SIG-M5 treated with dmso at 0.1 percent for 504 hours (cell line): Measurements from ENCODE around the gene SOBP.

Experiments
- DNase-seq: peaks from one replicate; lab custom pipeline; 2025; ENCODE audit not compliant: unreplicated experiment; lab: John Stamatoyannopoulos, UW

SOBP gene

DNA sequence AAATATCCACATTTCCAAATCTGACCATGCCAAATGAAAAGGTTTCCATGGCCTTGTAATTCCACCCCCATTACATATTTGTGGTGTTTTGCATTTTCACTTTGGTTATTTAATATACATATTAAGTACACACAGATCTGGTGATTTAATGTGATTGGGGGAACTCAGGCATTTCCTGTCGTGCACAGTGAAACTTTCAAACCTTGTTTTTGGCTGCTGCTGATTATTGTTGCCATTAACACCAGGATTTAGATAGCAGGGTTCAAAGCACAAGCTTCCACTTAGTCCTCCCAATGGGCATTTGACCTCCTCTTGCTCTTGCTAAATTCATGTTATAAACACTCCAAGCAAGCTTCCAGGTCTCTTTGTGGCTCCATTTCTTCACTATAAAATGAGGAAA is 166.5 kb downstream of the SOBP start:
- peak; percentile 25 for DNase-seq

GRCh38 chr6:107656883-107657282 is 167.0 kb downstream of the SOBP start:
- DNase-seq = no peak

DNA sequence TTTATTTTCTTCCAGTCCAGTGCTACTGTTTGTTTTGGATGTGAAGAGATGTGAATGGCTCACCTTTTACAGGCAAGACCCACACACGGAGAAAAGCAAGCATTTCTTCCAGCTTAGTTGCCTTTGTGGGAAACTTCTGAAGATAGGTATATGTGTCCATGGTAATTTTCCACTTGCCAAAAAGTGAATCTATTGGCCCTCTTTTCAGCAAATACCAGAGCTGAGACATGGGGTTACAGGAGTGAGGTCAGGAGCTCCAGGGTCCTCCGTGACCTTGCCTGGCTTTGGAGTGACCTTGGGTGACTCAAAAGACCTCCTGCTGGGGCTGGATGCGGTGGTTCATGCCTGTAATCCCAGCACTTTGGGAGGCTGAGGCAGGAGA is 167.4 kb downstream of the SOBP start:
- DNase-seq = no peak

DNA sequence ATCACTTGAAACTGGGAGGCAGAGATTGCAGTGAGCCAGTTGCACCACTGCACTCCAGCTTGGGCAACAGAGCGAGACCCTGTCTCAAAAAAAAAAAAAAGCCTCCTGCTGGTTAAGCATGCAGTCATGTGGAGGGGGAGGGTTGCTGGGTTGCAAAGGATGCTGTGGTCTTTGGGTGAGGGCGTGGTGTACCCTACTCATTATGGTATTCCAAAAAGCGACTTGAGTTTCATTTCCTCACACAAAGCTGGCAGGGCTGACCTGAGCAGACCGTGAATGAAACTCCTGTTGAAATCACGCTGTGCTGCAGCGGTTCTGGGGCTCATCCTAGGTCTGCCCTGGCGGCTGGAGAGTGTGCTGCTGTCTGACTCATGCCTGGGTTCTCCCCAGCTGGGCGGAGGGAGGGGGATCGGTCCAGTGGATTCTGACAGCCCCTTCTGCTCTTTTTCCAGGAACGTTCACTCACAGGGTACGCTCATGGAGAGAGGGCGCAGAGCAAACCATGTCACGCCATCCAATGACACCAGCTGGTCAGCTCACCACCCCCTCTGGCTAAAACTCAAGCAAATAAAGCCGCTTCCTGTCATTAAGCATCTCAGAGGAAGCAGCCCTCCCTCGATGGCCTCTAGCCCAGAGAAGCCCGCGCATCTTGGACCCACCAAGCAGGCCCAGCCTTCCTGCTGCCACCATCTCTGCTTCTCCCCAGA is 168.0 kb downstream of the SOBP start:
- DNase-seq = peak; percentile 96

DNA sequence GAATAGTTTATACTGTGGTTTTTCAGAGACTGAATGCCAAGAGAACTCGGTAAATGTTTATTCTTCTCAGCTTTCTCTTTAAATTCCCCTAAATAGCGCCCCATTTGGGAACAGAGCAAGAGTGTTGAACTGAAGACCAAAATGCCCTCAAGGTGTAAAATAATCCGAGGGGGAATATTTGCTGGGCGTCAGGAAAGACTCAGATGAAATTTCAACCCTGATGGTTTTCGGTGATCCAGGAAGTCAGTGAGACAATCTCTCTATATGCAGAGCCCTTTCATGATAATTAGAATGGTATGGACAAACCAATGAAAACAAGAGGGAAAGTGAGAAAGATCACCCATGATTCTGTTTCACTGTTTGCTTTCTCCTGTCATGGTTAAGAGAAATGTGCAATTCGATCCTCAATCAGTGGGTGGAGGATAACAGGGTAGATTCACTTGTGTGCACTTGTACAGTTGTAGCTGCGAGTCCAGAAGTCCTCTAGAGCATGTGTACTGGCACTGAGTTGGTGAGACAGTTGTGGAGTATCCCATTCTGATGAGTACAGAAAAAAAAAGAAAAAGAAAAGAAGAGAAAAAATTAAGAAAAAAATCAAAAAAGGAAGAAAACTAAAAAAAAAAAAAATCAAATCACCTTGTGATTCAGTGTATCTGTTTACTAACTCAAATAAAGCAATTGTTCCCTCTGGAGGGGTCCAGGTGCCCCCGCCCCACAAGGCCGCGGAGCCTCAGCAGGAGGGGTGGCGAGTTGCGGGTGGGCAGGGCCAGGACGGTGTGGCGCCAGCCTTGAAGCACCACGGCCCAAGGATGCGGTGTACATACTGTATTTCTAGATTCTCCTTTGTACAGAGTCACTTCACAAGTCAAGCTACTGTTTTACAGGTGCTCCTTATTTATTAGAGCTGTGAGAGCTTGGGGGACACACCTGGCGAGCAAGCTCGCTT is 169.3 kb downstream of the SOBP start:
- no peak for DNase-seq

DNA sequence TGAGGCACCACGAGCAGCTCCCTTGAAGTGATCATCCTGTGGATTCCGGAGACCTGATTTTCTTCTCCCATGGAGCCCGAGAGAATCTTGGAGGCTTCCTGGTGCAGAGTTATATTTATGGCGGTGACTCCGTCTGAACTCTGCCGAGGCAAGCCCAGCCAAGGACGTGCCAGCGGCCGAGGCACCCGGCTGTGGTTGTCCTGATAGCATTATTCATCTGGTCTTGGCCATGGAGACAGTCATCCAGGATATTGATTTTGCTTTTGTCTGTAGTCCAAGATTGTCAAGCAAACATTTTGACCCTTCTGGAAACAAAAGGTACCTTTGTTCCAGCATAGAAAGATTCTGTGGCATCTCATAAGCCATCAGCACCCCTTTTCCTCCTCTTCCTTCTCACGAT is 170.9 kb downstream of the SOBP start:
- DNase-seq = no peak

- DNase-seq = no peak
Observed at GRCh38 chr6:107661291-107661690, 171.4 kb downstream of the SOBP start.

DNA sequence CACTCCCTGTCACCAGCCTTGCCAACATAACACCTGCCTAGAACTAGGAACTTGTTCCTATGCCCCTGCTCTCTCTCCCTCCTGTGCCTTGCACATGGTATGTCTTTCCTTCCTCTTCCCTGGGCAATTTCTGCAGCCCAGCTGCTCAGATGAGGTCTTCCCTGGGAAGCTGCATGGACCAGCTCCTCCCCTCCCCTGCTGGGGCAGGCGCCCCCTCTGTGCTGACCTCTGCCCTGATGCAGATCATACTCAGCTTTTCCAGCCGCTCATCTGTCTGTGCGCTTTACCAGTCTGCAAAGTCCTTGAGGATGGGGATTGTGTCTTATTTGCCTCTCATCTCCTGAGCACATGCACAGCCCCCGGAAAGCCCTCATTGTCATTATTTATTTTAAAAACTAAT is 172.4 kb downstream of the SOBP start:
- no peak for DNase-seq

DNA sequence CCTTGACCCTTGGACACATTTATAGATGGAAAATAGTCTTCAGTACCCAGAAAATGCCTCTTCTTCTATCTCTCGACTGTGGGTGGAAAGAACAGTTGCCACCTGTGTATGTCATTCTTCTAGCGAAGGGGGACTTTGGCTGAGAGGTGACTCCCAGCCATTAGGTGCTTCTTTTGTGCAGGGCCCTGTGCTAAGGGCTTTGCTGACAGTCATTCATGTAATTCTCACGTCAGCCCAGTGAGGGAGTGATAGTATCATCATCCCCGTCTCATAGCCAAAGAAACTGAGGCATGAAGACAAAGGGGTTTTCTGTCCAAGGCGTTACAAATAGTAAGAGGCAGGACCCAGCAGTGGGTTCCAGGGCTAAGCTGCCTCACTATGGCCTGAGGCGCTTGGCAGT is 173.4 kb downstream of the SOBP start:
- no peak for DNase-seq

GRCh38 chr6:107665382-107665781 is 175.5 kb downstream of the SOBP start:
- DNase-seq = no peak

DNA sequence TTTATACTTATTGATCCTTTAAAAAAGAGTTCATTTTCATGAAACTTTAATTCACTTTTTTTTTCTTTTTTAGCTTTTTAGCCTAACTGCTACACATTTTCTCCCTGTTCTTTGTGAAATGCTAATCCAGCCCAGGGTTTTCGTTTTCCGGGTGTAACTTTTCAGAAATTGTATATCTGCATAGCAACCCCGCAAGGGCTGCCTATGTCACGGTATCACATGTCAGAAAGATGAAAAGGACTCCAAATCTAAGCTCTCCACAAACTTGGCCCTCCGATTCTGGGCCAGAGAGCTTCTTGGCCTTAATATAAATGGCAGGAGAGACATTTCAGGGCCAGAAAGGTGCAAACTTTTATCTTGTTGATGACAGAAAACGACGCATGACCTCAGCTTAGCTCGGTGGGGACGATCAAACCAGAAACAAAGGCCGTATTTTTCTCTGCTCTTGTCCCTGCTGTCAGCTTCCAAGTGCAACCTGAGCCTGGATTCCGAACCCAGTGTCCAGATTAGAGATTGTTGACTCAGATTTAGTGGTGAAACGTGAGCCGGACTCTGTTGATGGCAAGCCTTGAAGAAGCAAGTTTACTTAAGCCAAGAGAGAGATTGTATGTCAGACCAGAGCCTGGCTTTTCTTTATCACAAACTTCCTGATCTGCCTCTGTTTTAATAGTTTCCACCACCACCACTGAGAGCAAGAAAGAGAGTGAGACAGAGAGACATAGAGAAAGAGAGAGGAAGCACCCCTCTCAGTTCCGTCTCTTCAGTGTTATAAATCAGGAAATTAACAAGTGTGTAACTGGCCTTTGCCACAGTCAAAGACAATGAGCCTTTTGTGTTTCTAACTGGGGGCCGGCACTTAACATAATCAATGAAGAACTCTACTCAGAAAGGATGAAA is 176.4 kb downstream of the SOBP start:
- DNase-seq = no peak

DNA sequence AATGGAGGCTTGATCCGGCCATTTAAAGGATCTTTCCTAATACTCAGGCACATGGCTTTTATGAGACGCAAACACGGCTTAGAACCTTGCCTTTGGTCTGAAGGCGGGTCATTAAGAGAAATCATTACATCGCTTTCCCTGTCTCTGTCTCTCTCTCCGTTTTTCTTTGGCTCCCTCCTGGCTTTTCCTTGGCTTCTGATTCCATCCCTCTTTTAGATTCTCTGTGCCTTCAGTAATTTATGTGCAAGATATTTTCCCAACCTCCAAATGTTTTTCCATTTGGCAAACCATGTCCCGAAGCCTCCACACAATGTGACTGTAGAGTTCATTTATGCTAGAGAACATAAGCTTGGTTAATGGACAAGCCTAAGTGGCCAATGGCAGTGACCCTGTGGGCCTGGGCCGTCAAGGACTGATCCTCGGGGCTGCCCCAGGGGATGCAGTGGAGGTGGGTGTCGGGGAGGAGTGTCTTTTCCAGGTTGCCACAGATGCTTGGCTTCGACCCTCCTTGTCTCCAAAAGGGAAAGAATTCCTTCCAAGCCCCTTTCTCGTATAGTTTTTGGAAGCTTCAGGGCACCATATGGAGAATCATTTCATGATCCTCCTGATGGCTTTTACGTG is 177.2 kb downstream of the SOBP start:
- DNase-seq = no peak

- no peak for DNase-seq
Observed at GRCh38 chr6:107667790-107668189, 177.9 kb downstream of the SOBP start.

- no peak for DNase-seq
Observed at GRCh38 chr6:107668743-107669474, 179.0 kb downstream of the SOBP start.

- DNase-seq = peak; percentile 74
Observed at GRCh38 chr6:107670792-107671199, 180.9 kb downstream of the SOBP start.

DNA sequence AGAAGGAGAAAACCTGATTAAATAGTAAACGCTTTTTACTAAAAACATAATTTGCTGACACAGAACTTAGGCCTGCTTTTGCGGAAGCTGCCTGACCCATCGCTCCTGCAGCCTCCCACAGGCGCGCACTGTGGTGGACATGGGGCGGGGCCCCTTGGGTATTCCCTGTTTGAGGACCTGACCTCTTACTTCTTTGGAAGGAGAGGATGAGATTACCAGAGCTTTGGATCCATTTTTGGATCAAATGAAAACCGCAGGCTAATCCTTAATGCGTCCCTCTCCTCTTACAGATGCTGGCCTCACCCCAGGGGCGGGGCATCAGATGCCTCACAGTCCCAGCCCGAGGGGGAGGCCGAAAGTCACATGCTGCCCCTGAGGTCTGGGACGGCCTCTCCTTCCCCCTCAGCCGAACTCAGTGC is 183.2 kb downstream of the SOBP start:
- no peak for DNase-seq

DNA sequence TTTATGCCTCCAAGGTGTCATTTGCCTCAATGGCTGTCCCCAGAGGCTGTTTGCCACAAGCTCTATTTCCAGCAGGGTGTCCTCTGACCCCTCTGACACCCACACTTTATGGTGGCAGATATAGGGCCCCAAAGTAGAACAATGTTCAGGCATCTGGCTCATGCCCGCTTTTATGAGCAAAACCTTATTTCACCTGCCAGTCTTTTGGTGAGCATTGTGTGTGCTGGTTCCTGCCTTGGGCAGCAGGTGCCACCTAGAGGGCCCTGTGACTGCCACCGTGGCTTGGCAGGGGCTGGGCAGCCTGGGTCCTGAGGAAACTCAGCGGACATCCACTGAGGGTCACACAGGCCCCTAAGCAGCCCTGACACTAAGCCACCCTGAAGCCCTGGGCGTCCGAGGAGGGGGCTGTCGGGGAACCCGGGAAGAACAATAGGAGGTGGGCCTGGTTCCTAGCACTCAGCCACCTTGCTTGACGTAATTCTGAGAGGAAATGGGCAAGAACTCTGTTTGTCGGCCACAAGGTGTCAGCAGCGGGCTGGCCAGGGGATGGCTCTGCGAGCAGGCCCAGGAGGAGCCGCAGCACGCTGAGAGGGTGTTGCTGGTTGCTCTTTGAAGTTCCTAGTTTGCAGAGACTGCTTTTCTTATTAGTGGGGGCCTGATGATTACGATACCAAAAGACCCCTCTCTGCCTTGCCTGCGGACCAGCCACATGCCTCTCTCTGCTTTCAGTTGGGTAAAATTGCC is 185.2 kb downstream of the SOBP start:
- peak; percentile 82 for DNase-seq

DNA sequence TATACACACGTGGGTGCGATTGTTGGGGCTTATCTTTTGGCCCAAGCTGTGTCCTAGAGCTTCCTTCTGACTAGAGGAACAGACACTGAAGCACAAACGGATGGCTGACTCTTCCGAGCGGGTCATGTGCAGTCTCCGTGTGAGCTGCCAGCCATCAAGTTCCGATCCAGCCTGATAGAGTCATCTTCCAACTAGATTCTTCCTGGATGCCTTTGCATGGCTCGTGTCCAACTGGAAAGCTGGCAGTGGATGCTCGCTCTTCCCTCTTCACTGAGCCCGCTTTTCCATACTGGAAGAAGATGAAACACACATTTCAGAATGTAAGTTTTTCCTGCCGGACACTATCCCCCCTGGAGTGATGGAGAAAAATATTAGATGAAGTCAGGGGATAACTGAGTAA is 186.1 kb downstream of the SOBP start:
- no peak for DNase-seq

DNA sequence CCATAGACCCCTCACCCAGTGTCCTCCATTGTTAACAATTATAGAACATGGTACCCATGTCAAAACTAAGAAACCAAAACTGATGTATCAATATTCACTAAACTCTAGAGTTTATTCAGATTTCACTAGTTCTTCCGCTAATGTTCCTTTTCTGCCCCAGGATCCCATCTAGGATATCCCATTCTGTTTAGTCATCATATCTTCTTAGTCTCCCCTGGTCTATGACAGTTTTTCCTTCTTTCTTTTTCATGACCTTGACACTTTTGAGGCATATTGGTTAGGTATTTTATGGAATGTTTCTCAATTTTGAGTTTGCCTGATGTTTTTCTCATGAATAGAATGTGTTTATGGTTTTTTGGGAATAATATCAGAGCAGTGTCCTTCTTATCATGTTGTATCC is 187.5 kb downstream of the SOBP start:
- no peak for DNase-seq

DNA sequence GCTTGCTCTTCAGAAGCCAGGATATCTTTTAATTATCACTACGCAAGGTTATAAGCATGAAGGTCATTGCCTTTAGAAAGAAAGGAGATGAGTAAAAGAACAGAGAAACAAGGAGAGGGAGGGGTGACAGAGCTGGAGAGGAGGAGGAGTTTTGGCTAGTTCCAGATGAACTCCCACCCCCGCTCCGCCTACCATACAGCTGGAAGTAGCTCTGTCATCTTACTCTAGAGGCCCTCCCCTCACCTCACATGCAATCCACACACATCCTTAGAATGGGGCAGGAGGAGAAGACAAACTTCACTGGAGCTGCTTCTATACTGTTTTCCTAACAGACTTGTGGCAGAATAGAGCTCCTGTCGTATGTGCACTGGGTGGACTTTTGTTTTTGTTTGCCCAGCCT is 189.5 kb downstream of the SOBP start:
- DNase-seq = no peak
